Motor neuron (in vitro differentiated cells): ENCODE data around the gene CAPN9. TPM values are rescaled to one million over a fixed set of nuclear protein-coding genes. Genes with fewer than 3 reads are reported as not detected.

ENCODE experiments used
- ATAC-seq, 8 experiments: fragments of 200-7000 bp; cut with Tn5 transposase; replicated peaks in 6 of 8; 2 replicates each; pipeline ENCODE4 v1.8.0; 2021; ENCODE audit warnings: mild to moderate bottlenecking in 8 of 8, moderate library complexity in 8 of 8
- H3K27ac ChIP-seq, 2 donors: fragments of 250-450 bp; sonication (Bioruptor Pico); 2 replicates each; pipeline ENCODE4 v1.9.0; 2021; ENCODE audit warnings: antibody characterized with exemption in 2 of 2, mild to moderate bottlenecking in 2 of 2, moderate library complexity in 1 of 2
- H3K4me1 ChIP-seq, 2 donors: fragments of 250-450 bp; sonication (Bioruptor Pico); replicated peaks in 1 of 2; 2 replicates each; pipeline ENCODE4 v1.6.1; 2021; ENCODE audit warnings: antibody characterized with exemption in 2 of 2, mild to moderate bottlenecking in 2 of 2, moderate library complexity in 1 of 2
- H3K4me3 ChIP-seq, 5 donors: fragments of 250-450 bp; sonication (Bioruptor Pico); 2 replicates each; pipeline ENCODE4 v1.9.0; 2021; ENCODE audit warnings: antibody characterized with exemption in 5 of 5, mild to moderate bottlenecking in 5 of 5, moderate library complexity in 4 of 5
- WGBS, 10 experiments: fragments of 450-650 bp; shearing (Covaris generic); methylation state at CpG; one replicate each; pipeline ENCODE4 v1.0.0; 2022; 5-methylcytosine and 5-hydroxymethylcytosine counted together
- in situ Hi-C, 9 experiments: fragments of 400-800 bp; cut with MboI; loops; one replicate each; pipeline ENCODE4 v1.15.0; 2021; ENCODE audit warnings: low sequenced_read_pairs in 9 of 9, low pct_unique_long_range_greater_than_20kb in 2 of 9; ENCODE audit not compliant: unreplicated experiment in 9 of 9
- total RNA-seq, 8 experiments: library from RNA; unstranded; fragments of 300-600 nt; gene quantifications; 2 replicates each; pipeline versions ENCODE4 v1.2.3 to v1.2.4, GENCODE V29; 2022

The CAPN9 gene
- total RNA-seq, 8 experiments from 2014 or later = 0.08 to 0.29 (median 0.11) TPM; not detected in 4

DNA sequence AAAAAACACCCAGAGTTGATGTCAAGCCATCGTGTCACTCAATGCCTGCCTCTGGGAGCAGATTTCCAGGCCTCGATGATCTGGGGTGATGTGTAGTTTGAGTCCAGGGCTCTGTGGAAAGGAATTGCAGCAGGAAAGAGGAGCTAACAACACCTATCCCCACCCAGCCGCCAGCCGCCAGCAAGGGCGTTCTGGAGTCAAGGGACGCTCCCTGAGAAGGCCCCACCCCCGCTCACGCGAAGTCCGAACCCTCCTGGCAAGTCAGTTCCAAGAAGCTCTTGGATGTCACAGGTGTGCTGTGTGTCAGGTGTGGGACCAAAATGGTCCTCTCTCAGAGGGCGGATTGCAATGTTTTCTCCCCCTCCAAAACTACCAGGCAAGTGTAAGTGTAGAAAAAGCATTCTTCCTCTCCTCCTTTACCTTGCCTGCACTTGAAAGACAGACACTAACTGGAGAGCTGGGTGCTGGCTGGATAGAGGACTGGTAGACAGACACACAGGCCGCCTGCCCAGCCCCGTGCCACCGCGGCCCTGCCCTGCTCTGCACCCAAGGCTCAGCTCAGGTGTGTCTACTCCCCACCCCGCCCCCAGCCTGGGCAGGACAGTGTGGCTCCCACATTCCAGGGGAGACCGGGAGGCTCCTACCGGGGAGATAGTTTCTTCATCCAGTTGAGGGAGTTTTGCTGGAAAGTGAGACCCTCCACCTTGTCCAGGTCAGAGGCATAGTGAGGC, 41.7 kb upstream of the CAPN9 start:
- WGBS, 10 experiments = 60 to 100% (median 86%) methylated on average over 1 to 11 of the region's 18 CpGs; no CpG with 5 or more reads in 3 of the 10 experiments
- in situ Hi-C loops = loop anchor here in 1 of 9 experiments (10.0 kb wide), 1 partner anchor 69 kb away; no protein-coding TSS in a partner anchor
- peaks cover 5 to 8% of the 10 kb centered on the region in 2 donors for H3K4me1 ChIP-seq
- no peak overlapping the region for H3K4me3 ChIP-seq
- no peak overlapping the region for H3K27ac ChIP-seq
- ATAC-seq = no peak

DNA sequence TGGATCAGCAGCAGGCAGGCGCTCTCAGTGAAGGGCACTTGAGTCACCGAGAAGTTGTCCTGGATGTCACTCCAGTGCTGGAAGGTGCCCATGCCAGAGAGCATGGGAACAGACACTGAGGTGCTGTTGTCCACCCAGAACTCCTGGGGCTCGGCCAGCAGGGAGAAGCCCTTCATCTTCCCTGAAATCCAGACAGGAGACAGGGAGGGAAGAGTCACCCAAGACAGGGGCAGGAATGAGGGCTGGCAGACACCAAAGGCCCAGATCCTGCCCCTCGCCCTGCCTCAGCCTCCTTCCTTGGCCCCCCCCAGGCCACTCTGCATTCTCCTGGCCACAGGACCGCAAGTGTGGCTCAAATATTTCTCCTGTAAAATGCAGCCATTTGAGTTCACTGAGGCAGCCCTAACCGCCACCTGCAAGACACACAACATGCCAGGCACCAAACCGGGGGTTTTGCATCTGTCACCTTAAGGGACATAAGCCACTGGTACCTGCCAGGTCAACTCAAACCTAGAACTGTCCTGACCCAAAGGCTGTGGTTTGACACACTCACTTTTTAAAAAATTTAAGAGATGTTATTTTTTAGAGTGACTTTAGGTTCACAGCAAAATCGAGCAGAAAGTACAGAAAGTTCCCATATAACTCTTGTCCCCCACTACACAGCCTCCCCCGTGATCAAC, 41.0 kb upstream of the CAPN9 start:
- ATAC-seq = no peak
- Histone ChIP-seq H3K27ac (no peak overlapping the region), H3K4me3 (no peak overlapping the region), H3K4me1 (peaks cover 5 to 8% of the 10 kb centered on the region in 2 donors)
- in situ Hi-C loops = loop anchor here in 1 of 9 experiments (10.0 kb wide), 1 partner anchor 69 kb away; no protein-coding TSS in a partner anchor
- WGBS, 10 experiments = 15 to 100% (median 80%) methylated on average over 1 to 6 of the region's 9 CpGs; no CpG with 5 or more reads in 1 of the 10 experiments

DNA sequence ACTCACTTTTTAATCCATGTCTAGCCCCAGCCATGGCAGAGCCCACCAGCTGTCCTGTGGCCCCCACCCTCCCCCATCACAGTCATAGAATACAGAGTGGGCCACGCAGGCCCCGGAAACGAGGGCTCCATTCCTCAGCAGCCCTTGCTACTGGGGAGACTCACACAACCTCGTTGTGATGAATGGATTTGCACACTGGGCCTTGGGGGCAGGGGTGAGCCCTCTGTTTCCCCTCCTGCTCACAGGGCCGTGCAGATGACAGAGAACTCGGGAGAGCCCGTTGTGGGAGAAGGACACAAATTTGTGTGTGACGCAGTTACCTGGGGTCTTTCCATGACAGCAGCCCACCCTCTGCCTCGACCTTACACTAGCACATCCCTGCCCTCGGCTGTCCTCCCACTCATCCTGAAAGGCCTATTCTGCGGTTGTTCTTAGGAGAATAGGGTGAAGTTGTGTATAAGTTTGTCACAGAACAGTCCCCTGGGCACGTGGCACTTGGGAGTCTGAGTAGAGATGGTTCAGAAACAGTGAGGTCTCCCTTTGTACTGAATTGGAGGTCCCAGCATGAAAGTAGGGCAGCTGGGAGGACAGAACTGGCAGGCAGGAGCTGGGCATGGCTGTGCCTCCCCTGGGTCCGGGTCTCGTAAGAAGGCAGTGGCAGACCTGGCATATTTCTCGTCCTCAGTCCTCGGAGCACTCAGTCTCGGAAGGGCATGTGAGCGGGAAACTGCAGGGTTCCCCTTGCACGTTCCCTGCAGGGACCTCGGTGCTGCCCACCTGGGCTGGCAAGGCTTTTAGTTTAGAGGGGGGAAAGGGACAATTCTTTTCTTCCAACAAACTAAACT, 40.1 kb upstream of the CAPN9 start:
- WGBS, 10 experiments = 75 to 100% (median 87%) methylated on average over 2 to 10 of the region's 20 CpGs; no CpG with 5 or more reads in 4 of the 10 experiments
- no peak overlapping the region for H3K27ac ChIP-seq
- H3K4me3 ChIP-seq = no peak overlapping the region
- in situ Hi-C loops = loop anchor here in 1 of 9 experiments (10.0 kb wide), 1 partner anchor 68 kb away; no protein-coding TSS in a partner anchor
- ATAC-seq = no peak
- H3K4me1 ChIP-seq = peaks cover 5 to 8% of the 10 kb centered on the region in 2 donors

DNA sequence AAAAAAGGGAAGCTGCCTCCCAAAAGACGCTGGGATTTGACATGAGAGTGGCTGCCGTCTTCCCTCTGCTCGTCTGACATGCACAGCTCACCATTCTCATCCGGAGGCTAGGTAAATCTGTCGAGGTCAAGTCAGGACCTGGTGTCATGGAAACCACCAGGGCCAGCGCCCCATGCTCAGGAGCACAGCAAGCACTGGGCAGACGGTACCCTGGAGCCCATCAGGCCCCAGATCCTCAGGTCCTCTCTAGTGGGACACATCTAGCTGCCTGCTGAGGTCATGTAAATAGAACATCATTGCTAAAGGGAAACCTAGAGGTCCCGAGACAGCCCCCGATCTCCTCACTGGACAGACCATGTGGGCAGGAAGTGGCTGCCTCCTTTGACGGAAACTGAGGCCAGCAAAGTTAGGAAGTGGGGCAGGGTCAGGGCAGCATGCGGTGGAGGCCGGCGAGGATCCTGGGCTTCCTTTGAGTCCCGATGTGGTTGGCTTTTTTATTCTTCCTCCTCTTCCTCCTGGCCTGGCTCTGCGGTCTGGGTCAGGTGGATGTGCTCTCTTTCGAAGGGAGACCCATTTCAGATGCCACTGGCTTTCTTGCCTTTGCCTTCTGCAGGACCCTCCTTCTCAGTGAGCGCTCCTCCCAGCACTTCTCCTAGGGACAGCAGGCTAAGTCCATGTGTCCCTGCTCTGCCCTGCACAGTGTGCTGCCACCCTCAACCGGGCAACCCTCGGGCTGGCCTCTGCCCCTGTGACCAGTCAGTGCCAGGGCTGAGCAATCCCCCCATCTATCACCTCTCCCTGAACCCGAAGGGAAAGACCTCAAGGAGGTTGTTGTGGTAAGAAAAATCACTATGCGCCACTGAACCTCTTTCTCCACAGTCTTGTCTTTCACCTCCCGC, 39.2 kb upstream of the CAPN9 start:
- peaks cover 3 to 4% of the 10 kb centered on the region in 2 donors for H3K4me1 ChIP-seq
- H3K27ac ChIP-seq = no peak overlapping the region
- H3K4me3 ChIP-seq = no peak overlapping the region
- 51 to 100% (median 77%) methylated on average over 2 to 16 of the region's 22 CpGs; no CpG with 5 or more reads in 1 of the 10 experiments for WGBS, 10 experiments
- in situ Hi-C loops = loop anchor here in 1 of 9 experiments (10.0 kb wide), 1 partner anchor 67 kb away; no protein-coding TSS in a partner anchor
- peak in 5 of 8 experiments; percentile 16 to 28 (median 26) for ATAC-seq

DNA sequence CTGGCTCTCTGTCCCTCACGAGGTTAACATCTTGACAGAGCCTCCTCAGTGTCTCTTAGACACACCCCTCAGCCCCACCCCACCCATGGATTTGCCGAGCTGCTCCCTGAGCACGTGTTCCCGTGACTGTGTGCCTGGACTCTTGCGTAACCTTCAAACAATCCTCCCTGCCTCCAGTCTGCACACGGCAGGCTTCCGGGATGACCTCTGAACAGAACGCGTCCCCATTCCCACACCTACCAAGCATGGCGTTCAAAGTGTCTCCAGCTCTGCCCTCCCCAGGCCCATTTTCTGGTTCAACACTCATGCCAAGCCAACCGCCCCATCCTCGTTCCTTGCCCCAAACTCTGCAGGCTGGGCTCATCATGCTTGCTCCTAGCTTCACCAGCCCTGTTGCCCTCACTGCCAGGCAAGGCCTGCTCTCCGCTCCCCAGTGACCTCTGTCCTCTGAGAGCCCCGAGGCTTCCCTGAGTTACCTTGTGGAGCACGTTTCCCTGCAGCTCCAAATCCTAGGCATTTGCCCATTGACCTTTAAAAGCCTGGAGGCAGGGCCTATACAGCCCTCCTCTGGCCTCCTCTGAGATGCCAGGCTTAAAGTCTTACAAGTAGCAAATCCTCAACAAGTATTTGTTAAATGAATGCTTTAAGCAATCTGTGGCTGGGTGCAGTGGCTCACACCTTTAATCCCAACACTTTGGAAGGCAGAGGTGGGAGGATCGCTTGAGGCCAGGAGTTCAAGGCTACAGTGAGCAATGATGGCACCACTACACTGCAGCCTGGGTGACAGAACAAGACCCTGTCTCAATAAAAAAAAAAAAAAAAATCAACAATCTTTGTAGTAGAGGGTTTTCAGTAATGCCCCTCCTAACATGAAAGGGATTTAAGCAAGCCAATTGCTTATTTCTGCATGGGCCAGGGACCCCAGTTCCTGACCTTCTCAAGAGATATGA, 38.3 kb upstream of the CAPN9 start:
- Histone ChIP-seq H3K4me3 (no peak overlapping the region), H3K27ac (no peak overlapping the region), H3K4me1 (peaks cover 2 to 7% of the 10 kb centered on the region in 2 donors)
- 20 to 100% (median 79%) methylated on average over 1 to 12 of the region's 16 CpGs; no CpG with 5 or more reads in 2 of the 10 experiments for WGBS, 10 experiments
- ATAC-seq = peak in 7 of 8 experiments; percentile 45 to 89 (median 70)
- in situ Hi-C loops = loop anchor here in 1 of 9 experiments (10.0 kb wide), 1 partner anchor 66 kb away; no protein-coding TSS in a partner anchor

DNA sequence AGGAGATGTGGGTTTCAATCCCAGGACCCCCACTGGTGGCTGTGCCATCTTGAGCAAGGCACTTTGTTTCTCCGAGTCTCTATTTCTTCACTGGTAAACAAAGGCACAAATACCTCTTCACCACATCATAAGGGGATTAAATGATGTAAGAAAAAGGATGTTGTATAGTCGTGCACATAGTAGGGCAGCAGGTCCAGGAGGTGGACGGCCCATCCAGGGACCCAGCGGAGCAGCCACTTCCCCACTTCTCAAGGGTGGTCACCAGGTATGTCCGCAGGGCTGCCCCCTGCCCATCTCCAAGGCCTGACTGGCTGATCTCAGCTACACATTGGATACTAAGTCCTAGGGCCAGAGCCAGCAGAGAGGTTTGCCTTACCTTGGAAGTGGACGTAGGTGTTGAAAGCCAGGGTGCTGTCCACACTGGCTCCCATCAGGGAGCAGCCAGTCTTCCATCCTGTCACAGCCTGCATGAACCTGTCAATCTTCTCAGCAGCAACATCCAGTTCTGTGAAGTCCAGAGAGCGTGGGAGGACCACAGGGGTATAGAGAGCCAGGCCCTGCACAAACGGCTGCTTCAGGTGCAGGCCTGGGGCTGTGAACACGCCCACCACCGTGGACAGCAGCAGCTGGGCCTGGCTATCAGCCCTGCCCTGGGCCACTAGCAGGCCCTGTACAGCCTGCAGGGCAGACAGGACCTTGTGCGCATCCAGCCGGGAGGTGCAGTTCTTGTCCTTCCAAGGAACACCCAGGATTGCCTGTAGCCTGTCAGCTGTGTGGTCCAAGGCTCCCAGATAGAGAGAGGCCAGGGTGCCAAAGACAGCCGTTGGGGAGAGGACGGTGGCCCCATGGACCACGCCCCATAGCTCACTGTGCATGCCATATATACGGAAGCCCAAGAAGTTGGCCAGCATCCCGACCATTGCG, 37.3 kb upstream of the CAPN9 start:
- peak in 2 of 8 experiments; percentile 3 to 60 for ATAC-seq
- Histone ChIP-seq H3K27ac (no peak overlapping the region), H3K4me1 (peaks cover 8 to 15% of the 10 kb centered on the region in 2 donors), H3K4me3 (no peak overlapping the region)
- whole genome bisulfite sequencing, 10 experiments = 0 to 100% (median 87%) methylated on average over 1 to 12 of the region's 18 CpGs; no CpG with 5 or more reads in 2 of the 10 experiments
- in situ Hi-C loops = loop anchor here in 1 of 9 experiments (10.0 kb wide), 1 partner anchor 65 kb away; no protein-coding TSS in a partner anchor

DNA sequence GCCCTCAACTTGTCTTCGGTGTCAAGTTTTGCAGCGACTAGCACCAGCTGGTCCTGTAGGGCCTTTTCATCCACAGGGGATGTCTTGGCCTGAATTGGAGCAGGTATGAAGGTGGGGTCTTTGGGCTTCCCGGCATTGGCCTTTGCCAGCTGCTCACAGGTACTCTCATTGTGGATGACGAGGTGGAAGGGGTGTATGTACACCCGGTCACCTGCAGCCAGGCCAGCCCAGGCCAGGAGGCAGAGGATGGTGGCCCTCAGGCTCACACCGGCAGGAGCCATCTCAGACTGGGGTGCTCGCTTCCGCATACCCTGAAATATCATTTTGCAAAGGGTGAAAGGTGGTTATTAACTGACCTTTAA, 36.7 kb upstream of the CAPN9 start:
- ATAC-seq = no peak
- Histone ChIP-seq H3K4me1 (peaks cover 8 to 15% of the 10 kb centered on the region in 2 donors), H3K27ac (no peak overlapping the region), H3K4me3 (no peak overlapping the region)
- WGBS, 10 experiments = 68 to 100% (median 94%) methylated on average over 2 to 6 of the region's 8 CpGs; no CpG with 5 or more reads in 3 of the 10 experiments
- in situ Hi-C loops = no loop called here

DNA sequence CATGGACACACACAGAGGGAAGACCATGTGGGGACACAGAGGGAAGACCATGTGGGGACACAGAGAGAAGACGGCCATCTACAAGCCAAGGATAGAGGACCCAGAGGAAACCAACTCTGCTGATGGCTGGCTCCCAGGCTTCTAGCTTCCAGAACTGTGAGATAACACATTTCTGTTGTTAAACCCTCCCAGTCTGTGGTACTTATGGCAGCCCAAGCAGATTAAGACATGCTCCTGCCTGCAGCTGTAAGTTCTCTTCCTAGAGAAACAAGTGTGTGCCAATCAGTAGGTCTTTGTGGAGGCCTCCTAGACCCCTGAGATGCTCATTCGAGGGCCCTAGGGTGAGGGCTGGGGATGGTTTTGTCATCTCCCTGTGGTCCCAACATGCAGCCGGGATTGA, 35.9 kb upstream of the CAPN9 start:
- Histone ChIP-seq H3K4me3 (no peak overlapping the region), H3K4me1 (peaks cover 8 to 15% of the 10 kb centered on the region in 2 donors), H3K27ac (no peak overlapping the region)
- in situ Hi-C loops = no loop called here
- no peak for ATAC-seq
- WGBS, 10 experiments = 8 to 100% (median 96%) methylated on average over 1 to 2 of the region's 3 CpGs; no CpG with 5 or more reads in 4 of the 10 experiments

DNA sequence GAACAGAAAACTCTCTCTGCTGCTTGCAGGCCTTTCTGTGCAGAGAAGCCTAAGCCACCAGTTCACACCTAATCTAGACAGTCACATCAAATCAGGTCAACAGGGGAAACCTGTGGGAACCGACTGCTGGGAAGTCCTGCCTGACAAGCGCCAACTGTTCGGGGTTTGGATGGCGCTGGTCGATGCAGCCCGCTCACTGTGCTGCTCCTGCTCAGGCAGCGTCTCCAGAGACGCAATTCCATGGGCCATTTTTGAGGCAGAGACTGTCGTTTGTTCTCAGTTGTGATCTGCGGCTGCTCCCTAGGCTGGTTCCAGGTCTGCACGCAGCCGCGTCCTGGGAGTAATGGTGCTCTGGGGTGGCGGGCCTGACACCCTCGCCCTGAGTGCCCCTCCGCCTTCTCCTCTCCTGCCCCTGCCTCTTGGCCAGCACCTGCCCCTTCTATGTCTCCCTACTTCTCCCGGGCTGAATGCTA, 34.7 kb upstream of the CAPN9 start:
- H3K4me1 ChIP-seq = peaks cover 8 to 15% of the 10 kb centered on the region in 2 donors
- no peak for ATAC-seq
- in situ Hi-C loops = no loop called here
- 80 to 100% (median 87%) methylated on average over 1 to 14 of the region's 17 CpGs; no CpG with 5 or more reads in 5 of the 10 experiments for WGBS, 10 experiments
- H3K27ac ChIP-seq = no peak overlapping the region
- H3K4me3 ChIP-seq = no peak overlapping the region

DNA sequence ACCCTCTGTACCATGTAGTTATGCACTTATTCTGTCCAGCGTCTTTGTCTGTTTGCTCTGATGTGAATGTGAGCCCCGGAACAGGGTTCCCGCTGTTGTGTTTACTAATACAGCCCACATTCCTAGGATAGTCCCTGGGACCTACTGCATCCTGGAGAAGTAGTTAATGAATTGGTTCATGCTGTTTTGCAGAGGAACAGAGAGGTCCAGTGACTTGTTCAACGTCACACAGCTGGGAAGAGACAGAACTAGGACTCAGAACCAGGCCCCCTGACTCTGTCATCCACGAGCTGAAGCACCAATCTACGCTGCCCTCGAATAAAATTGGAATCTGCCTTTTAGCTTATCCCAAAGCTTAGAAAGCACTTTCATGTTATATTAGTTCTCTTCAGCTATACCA, 34.0 kb upstream of the CAPN9 start:
- WGBS, 10 experiments = 50 to 100% (median 89%) methylated on average over 1 to 7 of the region's 7 CpGs; no CpG with 5 or more reads in 3 of the 10 experiments
- no peak overlapping the region for H3K4me3 ChIP-seq
- no peak for ATAC-seq
- in situ Hi-C loops = no loop called here
- peaks cover 8 to 15% of the 10 kb centered on the region in 2 donors for H3K4me1 ChIP-seq
- H3K27ac ChIP-seq = no peak overlapping the region
